SHP77 treated with DMSO at 0.1 percent for 48 hours (cell line): ENCODE measurements around the gene HOXC6.
A peak's percentile ranks its signal among the peaks of the same experiment; 100 is the strongest.

Experiments used
- DNase-seq: peaks from one replicate; lab custom pipeline; 2025; lab: John Stamatoyannopoulos, UW

The HOXC6 gene

DNA sequence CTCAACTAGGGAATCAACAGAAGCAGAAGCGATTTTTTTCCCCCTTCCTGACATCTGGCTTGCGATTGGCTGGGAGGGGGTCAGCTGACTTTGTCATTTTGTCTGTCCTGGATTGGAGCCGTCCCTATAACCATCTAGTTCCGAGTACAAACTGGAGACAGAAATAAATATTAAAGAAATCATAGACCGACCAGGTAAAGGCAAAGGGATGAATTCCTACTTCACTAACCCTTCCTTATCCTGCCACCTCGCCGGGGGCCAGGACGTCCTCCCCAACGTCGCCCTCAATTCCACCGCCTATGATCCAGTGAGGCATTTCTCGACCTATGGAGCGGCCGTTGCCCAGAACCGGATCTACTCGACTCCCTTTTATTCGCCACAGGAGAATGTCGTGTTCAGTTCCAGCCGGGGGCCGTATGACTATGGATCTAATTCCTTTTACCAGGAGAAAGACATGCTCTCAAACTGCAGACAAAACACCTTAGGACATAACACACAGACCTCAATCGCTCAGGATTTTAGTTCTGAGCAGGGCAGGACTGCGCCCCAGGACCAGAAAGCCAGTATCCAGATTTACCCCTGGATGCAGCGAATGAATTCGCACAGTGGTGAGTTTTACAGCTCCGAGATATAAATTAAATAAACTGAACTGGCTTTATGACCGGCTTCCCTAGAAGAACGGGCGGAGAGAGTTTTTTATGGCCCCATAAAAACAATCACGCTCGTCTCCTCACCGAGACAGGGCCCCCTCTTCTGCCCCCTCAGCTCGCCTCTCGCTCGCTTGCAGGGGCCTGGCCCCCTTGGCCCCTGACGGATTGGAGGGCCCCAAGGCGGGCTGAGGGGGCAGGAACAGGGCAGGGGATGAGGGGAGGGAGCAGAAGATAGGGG is at the start of gene HOXC6:
HOXC6 (plus strand) TSS at position 127 of the 888 bp plus-strand sequence; CDS start at position 209, 82 bp downstream.
- no peak for DNase-seq

- no peak for DNase-seq
Observed at GRCh38 chr12:53978477-53979356, 49.5 kb upstream of the HOXC6 start.

DNA sequence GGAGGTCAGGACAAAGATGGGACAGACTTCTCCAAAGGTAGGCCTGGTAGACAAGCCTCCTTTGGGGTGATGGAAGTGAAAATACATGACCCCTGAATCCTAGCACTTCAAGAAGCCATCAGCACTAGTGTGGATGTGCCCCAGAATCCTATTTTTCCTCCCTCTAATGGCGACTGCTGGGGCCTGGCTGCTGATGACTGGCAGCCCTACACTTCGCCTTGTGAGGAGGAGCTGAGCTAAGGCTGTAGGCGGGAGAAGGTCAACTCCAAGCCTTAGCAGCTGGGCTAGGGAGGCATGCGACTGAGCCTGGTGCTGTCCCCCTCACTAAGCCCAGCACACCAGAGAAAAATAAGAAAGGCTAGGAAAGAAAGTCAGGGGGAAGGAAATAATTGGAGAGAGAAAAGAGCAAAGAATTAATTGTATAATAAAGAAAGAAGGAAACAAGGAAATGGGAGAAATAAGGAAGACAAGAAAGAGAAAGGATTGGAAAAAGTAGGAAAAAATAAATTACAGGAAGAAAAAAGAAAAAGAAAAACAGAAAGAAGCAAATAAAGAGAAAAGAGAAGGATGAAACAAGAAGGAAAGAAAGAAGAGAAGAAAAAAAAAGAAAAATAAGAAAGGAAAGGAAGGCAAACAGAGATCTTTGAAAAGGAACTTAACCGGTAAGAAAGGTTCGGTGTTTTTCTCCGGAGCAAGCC is 48.0 kb upstream of the HOXC6 start:
- no peak for DNase-seq

- no peak for DNase-seq
Observed at GRCh38 chr12:53980802-53981496, 47.3 kb upstream of the HOXC6 start.

GRCh38 chr12:53981634-53982565 is 46.3 kb upstream of the HOXC6 start:
- no peak for DNase-seq

- DNase-seq = no peak
Observed at GRCh38 chr12:53982648-53983567, 45.3 kb upstream of the HOXC6 start.

- no peak for DNase-seq
Observed at GRCh38 chr12:53983568-53983949, 44.7 kb upstream of the HOXC6 start.

- no peak for DNase-seq
Observed at GRCh38 chr12:53983950-53984572, 44.2 kb upstream of the HOXC6 start.

DNA sequence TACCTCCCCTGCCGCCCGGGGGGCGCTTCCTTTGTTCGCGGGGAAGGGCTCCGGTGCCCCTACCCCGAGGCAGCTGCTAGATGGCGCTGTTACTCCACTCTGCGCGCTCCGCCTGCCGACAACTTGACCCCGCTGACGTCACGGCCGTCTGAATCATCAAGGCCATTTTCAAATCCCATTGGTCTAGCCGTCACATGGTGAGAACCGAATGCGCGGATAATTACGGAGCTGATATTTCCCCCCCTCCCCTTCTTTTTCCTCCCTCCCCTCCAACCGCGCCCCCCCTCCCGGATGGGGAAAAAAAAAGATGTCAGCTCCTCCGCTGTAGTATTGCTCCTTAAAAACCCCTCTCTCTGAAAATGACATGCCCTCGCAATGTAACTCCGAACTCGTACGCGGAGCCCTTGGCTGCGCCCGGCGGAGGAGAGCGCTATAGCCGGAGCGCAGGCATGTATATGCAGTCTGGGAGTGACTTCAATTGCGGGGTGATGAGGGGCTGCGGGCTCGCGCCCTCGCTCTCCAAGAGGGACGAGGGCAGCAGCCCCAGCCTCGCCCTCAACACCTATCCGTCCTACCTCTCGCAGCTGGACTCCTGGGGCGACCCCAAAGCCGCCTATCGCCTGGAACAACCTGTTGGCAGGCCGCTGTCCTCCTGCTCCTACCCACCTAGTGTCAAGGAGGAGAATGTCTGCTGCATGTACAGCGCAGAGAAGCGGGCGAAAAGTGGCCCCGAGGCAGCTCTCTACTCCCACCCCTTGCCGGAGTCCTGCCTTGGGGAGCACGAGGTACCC is 43.1 kb upstream of the HOXC6 start, which contains the start of gene HOXC10:
HOXC10 (plus strand) TSS at position 246 of the 791 bp plus-strand sequence; CDS start at position 360, 114 bp downstream.
- peak; percentile 72 for DNase-seq

DNA sequence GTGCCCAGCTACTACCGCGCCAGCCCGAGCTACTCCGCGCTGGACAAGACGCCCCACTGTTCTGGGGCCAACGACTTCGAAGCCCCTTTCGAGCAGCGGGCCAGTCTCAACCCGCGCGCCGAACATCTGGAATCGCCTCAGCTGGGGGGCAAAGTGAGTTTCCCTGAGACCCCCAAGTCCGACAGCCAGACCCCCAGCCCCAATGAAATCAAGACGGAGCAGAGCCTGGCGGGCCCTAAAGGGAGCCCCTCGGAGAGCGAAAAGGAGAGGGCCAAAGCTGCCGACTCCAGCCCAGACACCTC is 42.6 kb upstream of the HOXC6 start:
- DNase-seq = no peak

DNA sequence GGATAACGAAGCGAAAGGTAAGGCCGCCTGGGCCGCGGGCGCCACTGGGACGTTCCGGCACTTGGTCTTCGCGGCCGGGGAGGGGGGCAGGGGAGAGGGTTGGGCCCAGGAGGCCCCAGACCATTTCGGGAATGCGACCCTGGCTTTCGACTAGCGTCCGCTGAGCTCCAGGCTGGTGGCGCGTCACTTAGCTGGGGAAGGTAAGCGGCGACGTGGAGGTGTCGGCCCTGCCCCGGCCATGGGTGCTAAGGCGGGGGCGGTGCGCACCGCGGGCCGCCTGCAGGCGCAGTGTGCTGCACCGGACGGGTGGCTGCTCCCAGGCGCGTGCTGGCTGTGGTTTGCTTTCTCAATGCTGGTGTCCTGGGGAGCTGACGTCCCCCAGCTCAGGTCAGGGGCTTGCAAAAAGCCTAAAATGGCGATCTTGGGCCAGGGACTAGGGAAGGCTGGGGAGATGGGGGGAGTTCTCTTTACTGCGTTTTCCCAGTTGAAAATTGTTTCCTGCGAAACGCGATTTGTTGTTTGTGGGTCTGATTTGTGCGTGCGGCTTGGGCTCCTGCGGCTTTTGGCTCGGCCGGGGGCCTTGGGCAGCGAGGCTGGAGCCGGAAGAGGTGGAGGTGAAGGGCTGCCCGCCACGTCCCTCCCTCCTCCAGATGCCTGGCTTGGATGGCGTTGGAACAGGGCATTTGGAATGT is 42.1 kb upstream of the HOXC6 start:
- DNase-seq = no peak

- DNase-seq = no peak
Observed at GRCh38 chr12:53986686-53987483, 41.4 kb upstream of the HOXC6 start.

GRCh38 chr12:53987787-53988230 is 40.4 kb upstream of the HOXC6 start:
- DNase-seq = no peak

- DNase-seq = no peak
Observed at GRCh38 chr12:53988541-53989226, 39.6 kb upstream of the HOXC6 start.

- no peak for DNase-seq
Observed at GRCh38 chr12:53989227-53990113, 38.8 kb upstream of the HOXC6 start.
